Liver (tissue), 9 donors: ENCODE results near the gene NUDT6. TPM values are rescaled to one million over a fixed set of nuclear protein-coding genes. Genes with fewer than 3 reads are reported as not detected.

ENCODE experiments used
- DNase-seq: peaks from one replicate; pipeline ENCODE4 v3.0.0-alpha.2; 2017; ENCODE audit warnings: low spot score
- H3K27ac ChIP-seq, 2 donors: one replicate each; pipeline ENCODE4 v1.7.0; 2013; ENCODE audit warnings: inconsistent platforms in 2 of 2, low read length in 2 of 2, control low read depth in 1 of 2, low read depth in 1 of 2, mild to moderate bottlenecking in 1 of 2
- H3K27me3 ChIP-seq, 4 donors: one replicate each; pipeline versions ENCODE4 v1.6.1 to v1.7.0; 2013; ENCODE audit warnings: low read length in 3 of 4, inconsistent platforms in 1 of 4, mild to moderate bottlenecking in 1 of 4, moderate library complexity in 1 of 4; ENCODE audit not compliant: control insufficient read depth in 4 of 4, insufficient read depth in 4 of 4
- H3K36me3 ChIP-seq, 4 donors: one replicate each; pipeline versions ENCODE4 v1.6.1 to v1.7.0; 2013; ENCODE audit warnings: low read length in 3 of 4, mild to moderate bottlenecking in 3 of 4, low read depth in 1 of 4, moderate library complexity in 1 of 4; ENCODE audit not compliant: control insufficient read depth in 4 of 4, insufficient read depth in 3 of 4
- H3K4me1 ChIP-seq, 4 donors: one replicate each; pipeline versions ENCODE4 v1.6.1 to v1.7.0; 2013; ENCODE audit warnings: low read length in 3 of 4, mild to moderate bottlenecking in 3 of 4, moderate library complexity in 1 of 4; ENCODE audit not compliant: control insufficient read depth in 4 of 4, insufficient read depth in 4 of 4
- H3K4me3 ChIP-seq, 3 donors: one replicate each; pipeline versions ENCODE4 v1.6.1 to v1.7.0; 2013; ENCODE audit warnings: low read length in 3 of 3, control low read depth in 1 of 3, low read depth in 1 of 3, mild to moderate bottlenecking in 1 of 3
- H3K9ac ChIP-seq, 2 donors: one replicate each; pipeline ENCODE4 v1.7.0; 2013; ENCODE audit warnings: low read length in 2 of 2, mild to moderate bottlenecking in 2 of 2, moderate library complexity in 2 of 2, control low read depth in 1 of 2, low read depth in 1 of 2
- H3K9me3 ChIP-seq, 4 donors: one replicate each; pipeline versions ENCODE4 v1.6.1 to v1.7.0; 2013; ENCODE audit warnings: low read length in 3 of 4; ENCODE audit not compliant: control insufficient read depth in 4 of 4
- ATF3 ChIP-seq: IDR thresholded peaks from 2 replicates; pipeline ENCODE4 v1.6.1; 2016; ENCODE audit warnings: antibody characterized with exemption
- EGR1 ChIP-seq, 2 donors: IDR thresholded peaks; 2 replicates each; pipeline ENCODE4 v1.6.1; 2016 to 2018; ENCODE audit warnings: antibody characterized with exemption in 2 of 2, low read depth in 2 of 2
- FOXA1 ChIP-seq: IDR thresholded peaks from 2 replicates; pipeline ENCODE4 v1.6.1; 2016; ENCODE audit warnings: antibody characterized with exemption
- FOXA2 ChIP-seq: IDR thresholded peaks from 2 replicates; pipeline ENCODE4 v1.6.1; 2016; ENCODE audit warnings: antibody characterized with exemption
- GABPA ChIP-seq, 2 donors: IDR thresholded peaks in 1 of 2; conservative IDR thresholded peaks in 1 of 2; 2 replicates each; pipeline ENCODE4 v1.6.1; 2016; ENCODE audit warnings: antibody characterized with exemption in 2 of 2, mild to moderate bottlenecking in 1 of 2, moderate library complexity in 1 of 2
- HNF4A ChIP-seq, 2 donors: conservative IDR thresholded peaks; 2 replicates each; pipeline ENCODE4 v1.6.1; 2016; ENCODE audit warnings: antibody characterized with exemption in 2 of 2, mild to moderate bottlenecking in 2 of 2
- HNF4G ChIP-seq: IDR thresholded peaks from 2 replicates; pipeline ENCODE4 v1.6.1; 2016; ENCODE audit warnings: antibody characterized with exemption
- JUND ChIP-seq, 2 donors: IDR thresholded peaks; 2 replicates each; pipeline ENCODE4 v1.6.1; 2016; ENCODE audit warnings: antibody characterized with exemption in 2 of 2
- MAX ChIP-seq: IDR thresholded peaks from 2 replicates; pipeline ENCODE4 v1.6.1; 2016; ENCODE audit warnings: antibody characterized with exemption
- NR2F2 ChIP-seq: IDR thresholded peaks from 2 replicates; pipeline ENCODE4 v1.6.1; 2016; ENCODE audit warnings: antibody characterized with exemption
- RAD21 ChIP-seq, 2 donors: IDR thresholded peaks; 2 replicates each; pipeline ENCODE4 v1.6.1; 2016; ENCODE audit warnings: antibody characterized with exemption in 2 of 2, mild to moderate bottlenecking in 2 of 2
- REST ChIP-seq: IDR thresholded peaks from 2 replicates; pipeline ENCODE4 v1.6.1; 2016; ENCODE audit warnings: antibody characterized with exemption, mild to moderate bottlenecking
- RXRA ChIP-seq, 2 donors: IDR thresholded peaks; 2 replicates each; pipeline ENCODE4 v1.6.1; 2017 to 2018; ENCODE audit warnings: antibody characterized with exemption in 2 of 2, mild to moderate bottlenecking in 1 of 2
- SP1 ChIP-seq: IDR thresholded peaks from 2 replicates; pipeline ENCODE4 v1.6.1; 2018; ENCODE audit warnings: antibody characterized with exemption, mild to moderate bottlenecking
- TAF1 ChIP-seq: conservative IDR thresholded peaks from 2 replicates; pipeline ENCODE4 v1.6.1; 2016; ENCODE audit warnings: antibody characterized with exemption, mild to moderate bottlenecking
- YY1 ChIP-seq: IDR thresholded peaks from 2 replicates; pipeline ENCODE4 v1.6.1; 2016; ENCODE audit warnings: antibody characterized with exemption, mild to moderate bottlenecking
- WGBS: extraction: QIAGEN DNeasy Blood & Tissue Kit; methylation state at CpG from one replicate; pipeline ENCODE4 v1.1.7; 2013; 5-methylcytosine and 5-hydroxymethylcytosine counted together
- polyA plus RNA-seq, 2 donors: library from polyadenylated mRNA; stranded (reverse) in 1 of 2; unstranded in 1 of 2; fragments of 200-250 nt in 1 of 2; fragments of >200 nt in 1 of 2; fragmentation: Nextera tagmentation in 1 of 2; extraction: Ambion mirVana in 1 of 2; gene quantifications; one replicate each; pipeline versions ENCODE4 v1.2.1 to v1.2.3, GENCODE V29; 2013 to 2015
- total RNA-seq, 2 donors: library from RNA; depleted of rRNA; stranded (reverse); fragments of >200 nt; gene quantifications; one replicate each; pipeline ENCODE4 v1.2.3, GENCODE V29; 2014
- TF ChIP-seq, protein P1 (sequence below): fragments of 150-350 bp; IDR thresholded peaks from 2 replicates; pipeline ENCODE4 v1.5.1; 2017; ENCODE audit warnings: improper control_type of control experiment, low read depth, low read length; ENCODE audit not compliant: missing input control
- TF ChIP-seq, protein P2 (sequence below): IDR thresholded peaks from 2 replicates; pipeline ENCODE4 v1.6.1; 2016; ENCODE audit warnings: antibody characterized with exemption
- donor health status: healthy.
- donor health status: healthy.
- donor health status: healthy.
- donor health status: healthy.
- donor health status: healthy.

The NUDT6 gene
- total and polyA plus RNA-seq, 4 donors, result 8.8 to 13.8 (median 11.0) TPM

DNA sequence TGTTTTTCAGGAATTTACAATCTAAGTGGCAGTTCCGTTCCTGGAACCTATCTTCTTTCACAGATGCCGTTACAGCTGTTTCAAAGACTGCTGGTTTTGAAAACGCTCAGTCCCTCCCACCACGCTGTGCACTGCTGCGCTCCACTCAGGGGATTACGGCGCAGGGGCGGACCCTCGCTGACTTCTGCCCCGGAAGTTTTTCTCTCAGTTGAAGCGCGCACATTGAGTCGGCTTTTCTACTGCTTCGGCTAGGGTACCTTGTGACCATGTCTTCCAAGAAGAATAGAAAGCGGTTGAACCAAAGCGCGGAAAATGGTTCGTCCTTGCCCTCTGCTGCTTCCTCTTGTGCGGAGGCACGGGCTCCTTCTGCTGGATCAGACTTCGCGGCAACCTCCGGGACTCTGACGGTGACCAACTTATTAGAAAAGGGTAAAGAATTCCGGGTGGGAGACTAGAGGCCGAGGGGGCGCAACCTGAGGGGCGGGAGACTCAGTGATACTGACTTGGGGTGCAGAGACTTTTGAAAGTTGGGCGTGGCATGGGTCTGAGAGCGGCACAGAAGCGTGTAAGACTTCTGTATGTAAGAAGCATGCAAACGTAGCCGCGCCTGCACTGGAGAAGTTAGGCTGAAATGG is 597 bp upstream of the NUDT6 start:
- Histone ChIP-seq H3K27me3 (no peaks in the 10 kb centered on the region), H3K9ac (peak overlapping the region; percentile 7 to 38), H3K4me3 (peak overlapping the region; percentile 62 to 84 (median 70)), H3K9me3 (no peaks in the 10 kb centered on the region), H3K36me3 (no peaks in the 10 kb centered on the region), H3K27ac (peak overlapping the region; percentile 52 to 81), H3K4me1 (peaks cover 12 to 19% (median 17%) of the 10 kb centered on the region in 4 donors)
- DNase-seq, result peak; percentile 83
- under 1% methylated on average over 34 of the region's 34 CpGs for WGBS
- TF ChIP-seq MAX (peak; percentile 69), SP1 (peak; percentile 12), RXRA (IDR thresholded peaks at IDR 0.05) (peak in 1 of 2 donors; percentile 21), EGR1 (IDR thresholded peaks at IDR 0.05; ENCODE audit: low read depth in 2 of 2) (no peak), TAF1 (no peak), FOXA2 (no peak), GABPA (IDR thresholded peaks at IDR 0.05 in 1 of 2, conservative IDR thresholded peaks at IDR 0.05 in 1 of 2) (peak; percentile 75 to 91), HNF4A (conservative IDR thresholded peaks at IDR 0.05) (peak; percentile 31 to 39), REST (peak; percentile 32), JUND (IDR thresholded peaks at IDR 0.05) (no peak), HNF4G (no peak), NR2F2 (no peak), RAD21 (IDR thresholded peaks at IDR 0.05) (peak in 1 of 2 donors; percentile 27), FOXA1 (peak; percentile 16), ATF3 (no peak), YY1 (peak; percentile 15)
- TF ChIP-seq, protein P1, sequence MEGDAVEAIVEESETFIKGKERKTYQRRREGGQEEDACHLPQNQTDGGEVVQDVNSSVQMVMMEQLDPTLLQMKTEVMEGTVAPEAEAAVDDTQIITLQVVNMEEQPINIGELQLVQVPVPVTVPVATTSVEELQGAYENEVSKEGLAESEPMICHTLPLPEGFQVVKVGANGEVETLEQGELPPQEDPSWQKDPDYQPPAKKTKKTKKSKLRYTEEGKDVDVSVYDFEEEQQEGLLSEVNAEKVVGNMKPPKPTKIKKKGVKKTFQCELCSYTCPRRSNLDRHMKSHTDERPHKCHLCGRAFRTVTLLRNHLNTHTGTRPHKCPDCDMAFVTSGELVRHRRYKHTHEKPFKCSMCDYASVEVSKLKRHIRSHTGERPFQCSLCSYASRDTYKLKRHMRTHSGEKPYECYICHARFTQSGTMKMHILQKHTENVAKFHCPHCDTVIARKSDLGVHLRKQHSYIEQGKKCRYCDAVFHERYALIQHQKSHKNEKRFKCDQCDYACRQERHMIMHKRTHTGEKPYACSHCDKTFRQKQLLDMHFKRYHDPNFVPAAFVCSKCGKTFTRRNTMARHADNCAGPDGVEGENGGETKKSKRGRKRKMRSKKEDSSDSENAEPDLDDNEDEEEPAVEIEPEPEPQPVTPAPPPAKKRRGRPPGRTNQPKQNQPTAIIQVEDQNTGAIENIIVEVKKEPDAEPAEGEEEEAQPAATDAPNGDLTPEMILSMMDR, result no peak
- TF ChIP-seq, protein P2, sequence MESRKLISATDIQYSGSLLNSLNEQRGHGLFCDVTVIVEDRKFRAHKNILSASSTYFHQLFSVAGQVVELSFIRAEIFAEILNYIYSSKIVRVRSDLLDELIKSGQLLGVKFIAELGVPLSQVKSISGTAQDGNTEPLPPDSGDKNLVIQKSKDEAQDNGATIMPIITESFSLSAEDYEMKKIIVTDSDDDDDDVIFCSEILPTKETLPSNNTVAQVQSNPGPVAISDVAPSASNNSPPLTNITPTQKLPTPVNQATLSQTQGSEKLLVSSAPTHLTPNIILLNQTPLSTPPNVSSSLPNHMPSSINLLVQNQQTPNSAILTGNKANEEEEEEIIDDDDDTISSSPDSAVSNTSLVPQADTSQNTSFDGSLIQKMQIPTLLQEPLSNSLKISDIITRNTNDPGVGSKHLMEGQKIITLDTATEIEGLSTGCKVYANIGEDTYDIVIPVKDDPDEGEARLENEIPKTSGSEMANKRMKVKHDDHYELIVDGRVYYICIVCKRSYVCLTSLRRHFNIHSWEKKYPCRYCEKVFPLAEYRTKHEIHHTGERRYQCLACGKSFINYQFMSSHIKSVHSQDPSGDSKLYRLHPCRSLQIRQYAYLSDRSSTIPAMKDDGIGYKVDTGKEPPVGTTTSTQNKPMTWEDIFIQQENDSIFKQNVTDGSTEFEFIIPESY, result no peak
